ENCODE data around the gene TMEM63B. TPM values are rescaled to one million over a fixed set of nuclear protein-coding genes. Genes with fewer than 3 reads are reported as not detected.

The TMEM63B gene
- total and polyA plus RNA-seq, 9 of the 15 experiments (the other 6 are each of a cell fraction or from before 2014, with no cell fraction given) = 0.14 to 39.4 (median 14.4) TPM

DNA sequence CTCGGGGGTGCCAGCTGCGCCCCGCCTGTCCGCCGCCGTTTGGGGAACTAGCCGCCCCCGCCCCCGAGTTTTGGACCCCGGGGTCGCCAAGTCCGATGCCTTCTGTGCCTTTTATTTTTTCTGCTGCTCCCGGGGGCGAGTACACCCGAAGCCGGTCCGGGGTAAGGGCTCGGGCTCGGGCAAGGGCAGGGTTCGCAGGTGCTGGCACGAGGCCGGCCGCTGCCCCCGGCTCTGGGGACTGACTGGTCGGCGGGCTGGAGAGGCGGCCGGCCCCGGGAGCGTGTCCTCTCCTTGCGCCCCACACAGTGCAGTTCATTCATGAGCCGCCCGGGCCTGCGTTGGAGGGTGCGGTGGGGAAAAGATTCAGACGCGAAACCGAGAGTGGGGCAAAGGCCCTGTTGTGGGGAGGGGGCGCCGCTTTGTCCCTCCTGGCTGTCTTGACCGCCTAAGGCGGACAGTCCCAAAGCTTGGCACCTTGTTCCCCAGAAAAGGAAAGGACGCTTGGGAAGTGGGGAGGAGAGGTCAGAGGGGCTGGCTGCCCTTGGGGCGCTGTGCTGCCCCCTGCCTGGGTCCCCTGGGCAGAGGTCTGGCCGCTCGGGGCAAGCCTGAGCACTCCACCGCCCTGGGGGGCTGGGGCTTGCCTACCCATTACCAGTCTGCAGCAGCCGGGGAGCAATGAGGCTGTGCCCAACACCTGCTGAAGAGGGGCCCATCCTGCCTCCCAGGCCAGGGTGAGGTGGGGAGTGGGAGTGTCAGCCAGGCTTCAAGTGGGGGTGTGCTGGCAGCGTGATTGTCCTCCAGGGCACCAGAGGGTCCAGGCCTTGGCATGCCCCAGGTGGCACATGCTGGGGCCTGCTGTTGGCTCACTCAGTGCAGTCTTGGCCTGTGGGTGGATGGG is 915 bp downstream of the TMEM63B start (continued):
- TF ChIP-seq YY1 (IDR thresholded peaks at IDR 0.05; ENCODE audit: borderline replicate concordance in 1 of 3, control insufficient read depth in 1 of 3, extremely low read depth in 1 of 3, insufficient read depth in 3 of 3, insufficient read length in 1 of 3, insufficient replicate concordance in 2 of 3, low read depth in 1 of 3, low read length in 2 of 3) (no peak), HEY1 (CRISPR knock-in tag; IDR thresholded peaks at IDR 0.05; ENCODE audit: borderline replicate concordance) (no peak), TCF7L2 (IDR thresholded peaks at IDR 0.05; ENCODE audit: low read depth, low read length) (no peak), ZNF830 (CRISPR knock-in tag; IDR thresholded peaks at IDR 0.05) (no peak), ZNF695 (CRISPR knock-in tag; IDR thresholded peaks at IDR 0.05) (no peak), MCM3 (IDR thresholded peaks at IDR 0.05) (no peak), SMARCC2 (IDR thresholded peaks at IDR 0.05; ENCODE audit: low read depth) (no peak), PRMT5 (CRISPR knock-in tag; IDR thresholded peaks at IDR 0.05) (no peak), ZSCAN32 (CRISPR knock-in tag; IDR thresholded peaks at IDR 0.05) (no peak), MEF2D (tag; conservative IDR thresholded peaks at IDR 0.05; ENCODE audit: low read depth) (no peak), ZNF717 (CRISPR knock-in tag; IDR thresholded peaks at IDR 0.05) (no peak), SAFB2 (IDR thresholded peaks at IDR 0.05; ENCODE audit: borderline replicate concordance, low read depth, low read length, severe bottlenecking) (no peak)
- TF ChIP-seq, protein P1, sequence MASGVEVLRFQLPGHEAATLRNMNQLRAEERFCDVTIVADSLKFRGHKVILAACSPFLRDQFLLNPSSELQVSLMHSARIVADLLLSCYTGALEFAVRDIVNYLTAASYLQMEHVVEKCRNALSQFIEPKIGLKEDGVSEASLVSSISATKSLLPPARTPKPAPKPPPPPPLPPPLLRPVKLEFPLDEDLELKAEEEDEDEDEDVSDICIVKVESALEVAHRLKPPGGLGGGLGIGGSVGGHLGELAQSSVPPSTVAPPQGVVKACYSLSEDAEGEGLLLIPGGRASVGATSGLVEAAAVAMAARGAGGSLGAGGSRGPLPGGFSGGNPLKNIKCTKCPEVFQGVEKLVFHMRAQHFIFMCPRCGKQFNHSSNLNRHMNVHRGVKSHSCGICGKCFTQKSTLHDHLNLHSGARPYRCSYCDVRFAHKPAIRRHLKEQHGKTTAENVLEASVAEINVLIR (CRISPR knock-in tag; IDR thresholded peaks at IDR 0.05) = no peak
- TF ChIP-seq, protein P2, sequence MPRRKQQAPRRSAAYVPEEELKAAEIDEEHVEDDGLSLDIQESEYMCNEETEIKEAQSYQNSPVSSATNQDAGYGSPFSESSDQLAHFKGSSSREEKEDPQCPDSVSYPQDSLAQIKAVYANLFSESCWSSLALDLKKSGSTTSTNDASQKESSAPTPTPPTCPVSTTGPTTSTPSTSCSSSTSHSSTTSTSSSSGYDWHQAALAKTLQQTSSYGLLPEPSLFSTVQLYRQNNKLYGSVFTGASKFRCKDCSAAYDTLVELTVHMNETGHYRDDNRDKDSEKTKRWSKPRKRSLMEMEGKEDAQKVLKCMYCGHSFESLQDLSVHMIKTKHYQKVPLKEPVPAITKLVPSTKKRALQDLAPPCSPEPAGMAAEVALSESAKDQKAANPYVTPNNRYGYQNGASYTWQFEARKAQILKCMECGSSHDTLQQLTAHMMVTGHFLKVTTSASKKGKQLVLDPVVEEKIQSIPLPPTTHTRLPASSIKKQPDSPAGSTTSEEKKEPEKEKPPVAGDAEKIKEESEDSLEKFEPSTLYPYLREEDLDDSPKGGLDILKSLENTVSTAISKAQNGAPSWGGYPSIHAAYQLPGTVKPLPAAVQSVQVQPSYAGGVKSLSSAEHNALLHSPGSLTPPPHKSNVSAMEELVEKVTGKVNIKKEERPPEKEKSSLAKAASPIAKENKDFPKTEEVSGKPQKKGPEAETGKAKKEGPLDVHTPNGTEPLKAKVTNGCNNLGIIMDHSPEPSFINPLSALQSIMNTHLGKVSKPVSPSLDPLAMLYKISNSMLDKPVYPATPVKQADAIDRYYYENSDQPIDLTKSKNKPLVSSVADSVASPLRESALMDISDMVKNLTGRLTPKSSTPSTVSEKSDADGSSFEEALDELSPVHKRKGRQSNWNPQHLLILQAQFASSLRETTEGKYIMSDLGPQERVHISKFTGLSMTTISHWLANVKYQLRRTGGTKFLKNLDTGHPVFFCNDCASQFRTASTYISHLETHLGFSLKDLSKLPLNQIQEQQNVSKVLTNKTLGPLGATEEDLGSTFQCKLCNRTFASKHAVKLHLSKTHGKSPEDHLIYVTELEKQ (CRISPR knock-in tag; IDR thresholded peaks at IDR 0.05) = no peak
- TF ChIP-seq, protein P3, sequence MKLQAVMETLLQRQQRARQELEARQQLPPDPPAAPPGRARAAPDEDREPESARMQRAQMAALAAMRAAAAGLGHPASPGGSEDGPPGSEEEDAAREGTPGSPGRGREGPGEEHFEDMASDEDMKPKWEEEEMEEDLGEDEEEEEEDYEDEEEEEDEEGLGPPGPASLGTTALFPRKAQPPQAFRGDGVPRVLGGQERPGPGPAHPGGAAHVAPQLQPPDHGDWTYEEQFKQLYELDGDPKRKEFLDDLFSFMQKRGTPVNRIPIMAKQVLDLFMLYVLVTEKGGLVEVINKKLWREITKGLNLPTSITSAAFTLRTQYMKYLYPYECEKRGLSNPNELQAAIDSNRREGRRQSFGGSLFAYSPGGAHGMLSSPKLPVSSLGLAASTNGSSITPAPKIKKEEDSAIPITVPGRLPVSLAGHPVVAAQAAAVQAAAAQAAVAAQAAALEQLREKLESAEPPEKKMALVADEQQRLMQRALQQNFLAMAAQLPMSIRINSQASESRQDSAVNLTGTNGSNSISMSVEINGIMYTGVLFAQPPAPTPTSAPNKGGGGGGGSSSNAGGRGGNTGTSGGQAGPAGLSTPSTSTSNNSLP (IDR thresholded peaks at IDR 0.05; ENCODE audit: borderline replicate concordance, low read depth, low read length) = no peak
- TF ChIP-seq, protein P4, sequence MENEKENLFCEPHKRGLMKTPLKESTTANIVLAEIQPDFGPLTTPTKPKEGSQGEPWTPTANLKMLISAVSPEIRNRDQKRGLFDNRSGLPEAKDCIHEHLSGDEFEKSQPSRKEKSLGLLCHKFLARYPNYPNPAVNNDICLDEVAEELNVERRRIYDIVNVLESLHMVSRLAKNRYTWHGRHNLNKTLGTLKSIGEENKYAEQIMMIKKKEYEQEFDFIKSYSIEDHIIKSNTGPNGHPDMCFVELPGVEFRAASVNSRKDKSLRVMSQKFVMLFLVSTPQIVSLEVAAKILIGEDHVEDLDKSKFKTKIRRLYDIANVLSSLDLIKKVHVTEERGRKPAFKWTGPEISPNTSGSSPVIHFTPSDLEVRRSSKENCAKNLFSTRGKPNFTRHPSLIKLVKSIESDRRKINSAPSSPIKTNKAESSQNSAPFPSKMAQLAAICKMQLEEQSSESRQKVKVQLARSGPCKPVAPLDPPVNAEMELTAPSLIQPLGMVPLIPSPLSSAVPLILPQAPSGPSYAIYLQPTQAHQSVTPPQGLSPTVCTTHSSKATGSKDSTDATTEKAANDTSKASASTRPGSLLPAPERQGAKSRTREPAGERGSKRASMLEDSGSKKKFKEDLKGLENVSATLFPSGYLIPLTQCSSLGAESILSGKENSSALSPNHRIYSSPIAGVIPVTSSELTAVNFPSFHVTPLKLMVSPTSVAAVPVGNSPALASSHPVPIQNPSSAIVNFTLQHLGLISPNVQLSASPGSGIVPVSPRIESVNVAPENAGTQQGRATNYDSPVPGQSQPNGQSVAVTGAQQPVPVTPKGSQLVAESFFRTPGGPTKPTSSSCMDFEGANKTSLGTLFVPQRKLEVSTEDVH (IDR thresholded peaks at IDR 0.05; ENCODE audit: low read depth, partially characterized antibody) = no peak
